SK-N-SH (cell line): ENCODE data around the gene ZNF697. TPM values are rescaled to one million over a fixed set of nuclear protein-coding genes. Genes with fewer than 3 reads are reported as not detected.

Source experiments
- CTCF ChIA-PET: fragments of 300-600, 350-600 bp; formaldehyde crosslinking; extraction: SDS; loops from one replicate; lab custom pipeline; 2021; lab: Yijun Ruan, JAX
- POLR2A ChIA-PET: fragments of 350-600 bp; sonication (Branson Sonifier 250); formaldehyde crosslinking; extraction: SDS; loops from one replicate; lab custom pipeline; 2020; ENCODE audit warnings: antibody characterized with exemption, inconsistent platforms; lab: Yijun Ruan, JAX
- DNase-seq: peaks from one replicate; pipeline ENCODE4 v3.0.0; 2012
- H2AFZ ChIP-seq: fragments of 200-600 bp; sonication (generic); 2 replicates; pipeline ENCODE4 v1.8.1; 2016; ENCODE audit warnings: antibody characterized with exemption, mild to moderate bottlenecking, low read depth
- H3F3A ChIP-seq: fragments of 200-600 bp; sonication (generic); replicated peaks from 2 replicates; pipeline ENCODE3; 2016; ENCODE audit warnings: antibody characterized with exemption, mild to moderate bottlenecking; ENCODE audit not compliant: insufficient read depth
- H3K27ac ChIP-seq, 2 experiments: fragments of 200-500 bp in 1 of 2; fragments of 200-600 bp in 1 of 2; sonication (Bioruptor generic) in 1 of 2; sonication (generic), shearing (Covaris generic) in 1 of 2; 2 replicates each; pipeline versions ENCODE4 v1.5.1 to v1.6.1; 2014 to 2016; ENCODE audit warnings: low read depth in 2 of 2, inconsistent platforms in 1 of 2, low read length in 1 of 2, mild to moderate bottlenecking in 1 of 2, mixed read lengths in 1 of 2
- H3K27me3 ChIP-seq: fragments of 200-600 bp; sonication (generic), shearing (Covaris generic); 2 replicates; pipeline ENCODE4 v1.6.1; 2016; ENCODE audit warnings: mixed run types; ENCODE audit not compliant: insufficient read depth
- H3K36me3 ChIP-seq, 2 experiments: fragments of 200-500 bp in 1 of 2; fragments of 200-600 bp in 1 of 2; sonication (Bioruptor generic) in 1 of 2; sonication (generic) in 1 of 2; replicated peaks in 1 of 2; 2 replicates each; pipeline versions ENCODE3 to v1.5.1; 2014 to 2016; ENCODE audit warnings: low read length in 1 of 2, mild to moderate bottlenecking in 1 of 2; ENCODE audit not compliant: insufficient read depth in 2 of 2, control insufficient read depth in 1 of 2
- H3K4me1 ChIP-seq, 2 experiments: fragments of 200-500 bp in 1 of 2; fragments of 200-600 bp in 1 of 2; sonication (Bioruptor generic) in 1 of 2; sonication (generic), shearing (Covaris generic) in 1 of 2; 2 replicates each; pipeline versions ENCODE4 v1.5.1 to v1.6.1; 2014 to 2016; ENCODE audit warnings: low read depth in 1 of 2, low read length in 1 of 2, mixed run types in 1 of 2; ENCODE audit not compliant: insufficient read depth in 2 of 2, control insufficient read depth in 1 of 2
- H3K4me2 ChIP-seq: fragments of 200-600 bp; sonication (generic), shearing (Covaris generic); 2 replicates; pipeline ENCODE4 v1.6.1; 2017; ENCODE audit warnings: mixed run types
- H3K4me3 ChIP-seq, 2 experiments: fragments of 200-500 bp in 1 of 2; fragments of 200-600 bp in 1 of 2; sonication (Bioruptor generic) in 1 of 2; sonication (generic), shearing (Covaris generic) in 1 of 2; 2 replicates each; pipeline versions ENCODE4 v1.5.1 to v1.8.1; 2014 to 2016; ENCODE audit warnings: low read depth in 2 of 2, inconsistent platforms in 1 of 2, low read length in 1 of 2, mild to moderate bottlenecking in 1 of 2, mixed read lengths in 1 of 2, moderate library complexity in 1 of 2
- H3K79me2 ChIP-seq: fragments of 200-600 bp; sonication (generic); 2 replicates; pipeline ENCODE4 v1.8.1; 2017; ENCODE audit warnings: mild to moderate bottlenecking; ENCODE audit not compliant: insufficient read depth
- H3K9ac ChIP-seq: fragments of 200-600 bp; sonication (generic); 2 replicates; pipeline ENCODE4 v1.6.1; 2017; ENCODE audit warnings: mixed run types
- H3K9me2 ChIP-seq: fragments of 200-600 bp; sonication (generic); 2 replicates; pipeline ENCODE4 v1.6.1; 2017; ENCODE audit warnings: mixed run types
- H3K9me3 ChIP-seq: fragments of 200-600 bp; sonication (generic); 2 replicates; pipeline ENCODE4 v1.6.1; 2017; ENCODE audit warnings: mixed run types, mild to moderate bottlenecking, moderate library complexity
- H4K20me1 ChIP-seq: fragments of 200-600 bp; sonication (generic); 2 replicates; pipeline ENCODE4 v1.6.1; 2017; ENCODE audit warnings: mild to moderate bottlenecking, mixed run types; ENCODE audit not compliant: insufficient read depth
- ELF1 ChIP-seq: IDR thresholded peaks from 2 replicates; pipeline ENCODE4 v1.4.0; 2012
- EZH2phosphoT487 ChIP-seq: fragments of 200-600 bp; sonication (generic); IDR thresholded peaks from 2 replicates; pipeline ENCODE4 v1.6.1; 2017; ENCODE audit warnings: low read depth, mixed run types, mild to moderate bottlenecking, antibody characterized with exemption, moderate library complexity, borderline replicate concordance
- FOSL2 ChIP-seq: IDR thresholded peaks from 2 replicates; pipeline ENCODE4 v1.4.0; 2012; ENCODE audit warnings: low read depth, mild to moderate bottlenecking, moderate library complexity, borderline replicate concordance
- FOXJ3 ChIP-seq: sonication (generic); formaldehyde crosslinking; IDR thresholded peaks from 2 replicates; pipeline ENCODE4 v1.5.1; 2020; ENCODE audit warnings: mild to moderate bottlenecking, missing genetic modification reagents
- MXI1 ChIP-seq: IDR thresholded peaks from 2 replicates; pipeline ENCODE4 v1.6.1; 2012; ENCODE audit warnings: mild to moderate bottlenecking, low read depth, low read length, improper control_type of control experiment
- RCOR1 ChIP-seq: fragments of 150-350 bp; IDR thresholded peaks from 2 replicates; pipeline ENCODE4 v1.6.1; 2017; ENCODE audit warnings: antibody characterized with exemption, low read length
- SIN3A ChIP-seq: IDR thresholded peaks from 2 replicates; pipeline ENCODE4 v1.6.1; 2012; ENCODE audit warnings: low read depth, mild to moderate bottlenecking, low read length, moderate library complexity, borderline replicate concordance
- SMC3 ChIP-seq: IDR thresholded peaks from 2 replicates; pipeline ENCODE4 v1.6.1; 2012; ENCODE audit warnings: low read depth, low read length, improper control_type of control experiment
- YY1 ChIP-seq: IDR thresholded peaks from 2 replicates; pipeline ENCODE4 v1.4.0; 2012; ENCODE audit warnings: low read depth, mild to moderate bottlenecking
- WGBS: methylation state at CpG from one replicate; pipeline ENCODE4 v1.1.6; 2017; ENCODE audit warnings: low lambda C conversion rate; 5-methylcytosine and 5-hydroxymethylcytosine counted together
- polyA plus RNA-seq, 3 experiments: library from polyadenylated mRNA; depleted of rRNA; stranded (reverse); fragments of >200 nt; gene quantifications; 2 replicates each; pipeline ENCODE4 v1.2.3, GENCODE V29; 2012
- TF ChIP-seq, protein P1 (sequence below): IDR thresholded peaks from 2 replicates; pipeline ENCODE4 v1.4.0; 2012; ENCODE audit warnings: low read depth
- TF ChIP-seq, protein P2 (sequence below): fragments of 150-350 bp; IDR thresholded peaks from 2 replicates; pipeline ENCODE4 v1.6.1; 2017; ENCODE audit warnings: antibody characterized with exemption, low read length, low read depth, borderline replicate concordance
- TF ChIP-seq, protein P3 (sequence below): IDR thresholded peaks from 2 replicates; pipeline ENCODE4 v1.6.1; 2012; ENCODE audit warnings: mild to moderate bottlenecking, low read depth, low read length, moderate library complexity
- TF ChIP-seq, protein P4 (sequence below): fragments of 200-600 bp; sonication (generic); IDR thresholded peaks from 2 replicates; pipeline ENCODE4 v1.6.1; 2017; ENCODE audit warnings: antibody characterized with exemption, mild to moderate bottlenecking, moderate library complexity

ZNF697 gene
- polyA plus RNA-seq, 1 of the 3 experiments (the other 2 are of a cell fraction), result 3.4 TPM

DNA sequence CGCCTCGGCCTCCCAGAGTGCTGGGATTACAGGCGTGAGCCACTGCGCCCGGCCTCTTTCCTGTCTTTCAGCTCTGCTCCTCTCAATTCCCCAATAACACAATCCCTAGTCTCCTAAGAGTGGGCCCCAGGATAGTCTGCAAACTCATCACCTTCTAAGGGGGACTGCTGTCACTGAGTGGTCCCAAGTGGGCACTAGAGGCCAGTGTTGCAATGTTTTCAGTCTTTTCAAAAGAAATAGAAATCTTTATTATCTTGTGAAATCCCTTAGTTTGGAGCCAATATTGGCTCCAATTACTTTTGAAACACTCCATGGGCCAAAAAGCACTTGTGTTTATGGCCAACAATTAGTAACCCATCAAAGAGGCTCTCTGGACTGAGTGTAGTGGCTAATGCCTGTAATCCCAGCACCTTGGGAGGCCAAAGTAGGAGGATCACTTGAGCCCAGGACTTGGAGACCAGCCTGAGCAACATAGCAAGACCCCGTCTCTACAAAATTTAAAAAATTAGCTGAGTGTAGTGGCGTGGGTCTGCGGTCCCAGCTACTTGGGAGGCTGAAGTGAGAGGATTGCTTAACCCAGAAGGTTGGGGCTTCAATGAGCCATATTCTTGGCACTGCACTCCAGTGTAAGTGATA, 28.6 kb upstream of the ZNF697 start:
- no peak for DNase-seq
- WGBS, result over 99% methylated on average over 8 of the region's 8 CpGs

DNA sequence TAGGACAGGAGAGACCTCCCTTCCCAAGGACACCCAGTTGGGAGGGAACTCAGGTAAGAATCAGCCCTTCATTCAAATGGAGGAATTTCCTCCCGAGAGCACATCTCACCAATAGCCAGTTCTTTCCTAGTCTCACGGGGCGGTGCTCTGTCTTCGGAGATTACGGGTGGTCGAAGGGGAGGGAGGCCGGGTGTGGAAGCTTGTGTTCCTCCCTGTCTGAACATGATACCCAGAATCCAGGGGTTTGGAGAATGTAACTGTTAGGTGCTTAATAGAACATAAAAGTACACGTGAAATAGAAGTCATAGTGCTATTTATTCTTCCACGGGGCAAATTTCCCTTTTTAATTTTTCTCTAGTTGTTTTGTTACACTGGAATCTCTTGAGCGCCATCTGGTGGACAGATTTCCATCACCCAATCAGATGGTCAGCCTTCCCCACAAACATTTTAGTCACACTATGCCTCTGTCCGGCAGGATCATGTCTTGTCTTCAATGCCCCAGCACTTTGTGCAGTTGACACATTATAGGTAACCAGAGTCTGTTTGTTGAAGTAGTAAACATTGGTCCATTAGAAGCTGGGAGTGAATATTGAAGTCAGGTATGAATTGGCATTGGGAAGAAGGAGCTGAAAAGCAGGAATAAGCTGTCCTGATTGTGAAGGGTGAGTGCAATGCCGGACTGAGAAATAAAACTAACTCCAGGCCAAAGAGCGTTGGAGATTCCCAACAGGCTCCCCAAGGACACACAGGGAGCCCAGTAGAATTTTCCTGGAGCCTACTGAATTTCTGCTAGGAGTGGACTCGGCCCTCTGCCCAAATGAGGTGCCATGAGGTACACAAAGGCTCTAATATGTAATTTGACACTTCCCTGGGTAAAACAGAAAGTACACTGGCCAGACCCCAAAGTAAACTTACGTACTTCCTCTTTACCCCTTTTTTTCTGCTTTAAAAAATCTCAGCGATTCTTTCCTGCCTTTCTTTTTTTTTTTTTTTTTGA, 27.6 kb upstream of the ZNF697 start:
- H3K9ac ChIP-seq, result peak overlapping the region; percentile 28; the same call in 1 of the 2 replicates
- WGBS, result 29% methylated on average over 15 of the region's 16 CpGs
- H2AFZ ChIP-seq, result peak overlapping the region; percentile 64; the same call in 1 of the 2 replicates
- peak overlapping the region; percentile 64 for H3K4me2 ChIP-seq
- H3K79me2 ChIP-seq, result no peaks in the 10 kb centered on the region
- H3K36me3 ChIP-seq, result no peaks in the 10 kb centered on the region
- no peaks in the 10 kb centered on the region for H3K9me2 ChIP-seq
- H3F3A ChIP-seq, result peaks cover 14% of the 10 kb centered on the region
- H3K27ac ChIP-seq, result peak overlapping the region; percentile 54 to 97
- CTCF ChIA-PET, result interaction anchor here (0.6 to 4.5 kb wide), 44 partner anchors 9 to 306 kb away, joined by 3 to 102 read pairs (median 5); partner anchors contain the start of genes PHGDH and ZNF697
- H4K20me1 ChIP-seq, result no peaks in the 10 kb centered on the region
- H3K27me3 ChIP-seq, result no peaks in the 10 kb centered on the region
- peak overlapping the region; percentile 49 to 50 for H3K4me3 ChIP-seq
- H3K4me1 ChIP-seq, result peaks cover 3 to 20% of the 10 kb centered on the region in 2 experiments; a peak in 3 of 4 replicates
- POLR2A ChIA-PET, result interaction anchor here (0.6 to 0.7 kb wide), 2 partner anchors 27 to 28 kb away, joined by 3 read pairs; partner anchors contain the start of gene ZNF697
- H3K9me3 ChIP-seq, result no peaks in the 10 kb centered on the region
- DNase-seq, result peak; percentile 78
- peak; percentile 78 for TF ChIP-seq SMC3
- no peak for TF ChIP-seq EZH2phosphoT487
- no peak for TF ChIP-seq RCOR1
- TF ChIP-seq, protein P1, sequence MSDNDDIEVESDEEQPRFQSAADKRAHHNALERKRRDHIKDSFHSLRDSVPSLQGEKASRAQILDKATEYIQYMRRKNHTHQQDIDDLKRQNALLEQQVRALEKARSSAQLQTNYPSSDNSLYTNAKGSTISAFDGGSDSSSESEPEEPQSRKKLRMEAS, result no peak
- peak; percentile 19; the same call in 1 of the 2 replicates for TF ChIP-seq MXI1
- TF ChIP-seq, protein P2, sequence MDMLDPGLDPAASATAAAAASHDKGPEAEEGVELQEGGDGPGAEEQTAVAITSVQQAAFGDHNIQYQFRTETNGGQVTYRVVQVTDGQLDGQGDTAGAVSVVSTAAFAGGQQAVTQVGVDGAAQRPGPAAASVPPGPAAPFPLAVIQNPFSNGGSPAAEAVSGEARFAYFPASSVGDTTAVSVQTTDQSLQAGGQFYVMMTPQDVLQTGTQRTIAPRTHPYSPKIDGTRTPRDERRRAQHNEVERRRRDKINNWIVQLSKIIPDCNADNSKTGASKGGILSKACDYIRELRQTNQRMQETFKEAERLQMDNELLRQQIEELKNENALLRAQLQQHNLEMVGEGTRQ, result no peak
- TF ChIP-seq YY1, result no peak
- no peak for TF ChIP-seq FOSL2
- no peak for TF ChIP-seq FOXJ3 (CRISPR knock-in tag)
- no peak for TF ChIP-seq ELF1
- TF ChIP-seq, protein P3, sequence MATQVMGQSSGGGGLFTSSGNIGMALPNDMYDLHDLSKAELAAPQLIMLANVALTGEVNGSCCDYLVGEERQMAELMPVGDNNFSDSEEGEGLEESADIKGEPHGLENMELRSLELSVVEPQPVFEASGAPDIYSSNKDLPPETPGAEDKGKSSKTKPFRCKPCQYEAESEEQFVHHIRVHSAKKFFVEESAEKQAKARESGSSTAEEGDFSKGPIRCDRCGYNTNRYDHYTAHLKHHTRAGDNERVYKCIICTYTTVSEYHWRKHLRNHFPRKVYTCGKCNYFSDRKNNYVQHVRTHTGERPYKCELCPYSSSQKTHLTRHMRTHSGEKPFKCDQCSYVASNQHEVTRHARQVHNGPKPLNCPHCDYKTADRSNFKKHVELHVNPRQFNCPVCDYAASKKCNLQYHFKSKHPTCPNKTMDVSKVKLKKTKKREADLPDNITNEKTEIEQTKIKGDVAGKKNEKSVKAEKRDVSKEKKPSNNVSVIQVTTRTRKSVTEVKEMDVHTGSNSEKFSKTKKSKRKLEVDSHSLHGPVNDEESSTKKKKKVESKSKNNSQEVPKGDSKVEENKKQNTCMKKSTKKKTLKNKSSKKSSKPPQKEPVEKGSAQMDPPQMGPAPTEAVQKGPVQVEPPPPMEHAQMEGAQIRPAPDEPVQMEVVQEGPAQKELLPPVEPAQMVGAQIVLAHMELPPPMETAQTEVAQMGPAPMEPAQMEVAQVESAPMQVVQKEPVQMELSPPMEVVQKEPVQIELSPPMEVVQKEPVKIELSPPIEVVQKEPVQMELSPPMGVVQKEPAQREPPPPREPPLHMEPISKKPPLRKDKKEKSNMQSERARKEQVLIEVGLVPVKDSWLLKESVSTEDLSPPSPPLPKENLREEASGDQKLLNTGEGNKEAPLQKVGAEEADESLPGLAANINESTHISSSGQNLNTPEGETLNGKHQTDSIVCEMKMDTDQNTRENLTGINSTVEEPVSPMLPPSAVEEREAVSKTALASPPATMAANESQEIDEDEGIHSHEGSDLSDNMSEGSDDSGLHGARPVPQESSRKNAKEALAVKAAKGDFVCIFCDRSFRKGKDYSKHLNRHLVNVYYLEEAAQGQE, result peak; percentile 34; the same call in 1 of the 2 replicates
- TF ChIP-seq SIN3A, result no peak

More for the DNA sequence above, 28.6 kb upstream of the ZNF697 start:
- Histone ChIP-seq H2AFZ (no peak overlapping the region), H3K4me3 (no peak overlapping the region), H4K20me1 (no peaks in the 10 kb centered on the region), H3K27ac (no peak overlapping the region), H3F3A (peaks cover 14% of the 10 kb centered on the region), H3K9me2 (no peaks in the 10 kb centered on the region), H3K36me3 (no peaks in the 10 kb centered on the region), H3K9ac (no peak overlapping the region), H3K27me3 (no peaks in the 10 kb centered on the region), H3K4me1 (peaks cover 3 to 20% of the 10 kb centered on the region in 2 experiments; a peak in 3 of 4 replicates), H3K9me3 (no peaks in the 10 kb centered on the region), H3K4me2 (no peak overlapping the region), H3K79me2 (no peaks in the 10 kb centered on the region)
- TF ChIP-seq, protein P4, sequence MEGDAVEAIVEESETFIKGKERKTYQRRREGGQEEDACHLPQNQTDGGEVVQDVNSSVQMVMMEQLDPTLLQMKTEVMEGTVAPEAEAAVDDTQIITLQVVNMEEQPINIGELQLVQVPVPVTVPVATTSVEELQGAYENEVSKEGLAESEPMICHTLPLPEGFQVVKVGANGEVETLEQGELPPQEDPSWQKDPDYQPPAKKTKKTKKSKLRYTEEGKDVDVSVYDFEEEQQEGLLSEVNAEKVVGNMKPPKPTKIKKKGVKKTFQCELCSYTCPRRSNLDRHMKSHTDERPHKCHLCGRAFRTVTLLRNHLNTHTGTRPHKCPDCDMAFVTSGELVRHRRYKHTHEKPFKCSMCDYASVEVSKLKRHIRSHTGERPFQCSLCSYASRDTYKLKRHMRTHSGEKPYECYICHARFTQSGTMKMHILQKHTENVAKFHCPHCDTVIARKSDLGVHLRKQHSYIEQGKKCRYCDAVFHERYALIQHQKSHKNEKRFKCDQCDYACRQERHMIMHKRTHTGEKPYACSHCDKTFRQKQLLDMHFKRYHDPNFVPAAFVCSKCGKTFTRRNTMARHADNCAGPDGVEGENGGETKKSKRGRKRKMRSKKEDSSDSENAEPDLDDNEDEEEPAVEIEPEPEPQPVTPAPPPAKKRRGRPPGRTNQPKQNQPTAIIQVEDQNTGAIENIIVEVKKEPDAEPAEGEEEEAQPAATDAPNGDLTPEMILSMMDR, result peak; percentile 28
- TF ChIP-seq, protein P1, result no peak
- TF ChIP-seq FOXJ3 (CRISPR knock-in tag), result no peak
- POLR2A ChIA-PET, result no interaction called here
- CTCF ChIA-PET, result interaction anchor here (0.8 to 4.5 kb wide), 11 partner anchors 10 to 68 kb away, joined by 4 to 102 read pairs (median 28); partner anchors contain the start of gene ZNF697
